NT2/D1 (cell line): Measurements from ENCODE around the gene PLCXD3.

Experiments used
- SUZ12 ChIP-seq: IDR thresholded peaks from 2 replicates; pipeline ENCODE4 v1.6.1; 2011; ENCODE audit not compliant: insufficient read length, insufficient read depth; ENCODE audit errors: extremely low read depth
- YY1 ChIP-seq: IDR thresholded peaks from 2 replicates; pipeline ENCODE4 v1.6.1; 2011; ENCODE audit not compliant: insufficient read length, insufficient read depth
- ZNF274 ChIP-seq: IDR thresholded peaks from 2 replicates; pipeline ENCODE4 v1.6.1; 2011; ENCODE audit warnings: mild to moderate bottlenecking, low read depth, low read length

GRCh38 chr5:41306005-41306404, 204.4 kb downstream of the PLCXD3 start:
- TF ChIP-seq ZNF274 (no peak), YY1 (no peak), SUZ12 (no peak)
